ENCODE measurements around the gene DVL2. TPM values are rescaled to one million over a fixed set of nuclear protein-coding genes. Genes with fewer than 3 reads are reported as not detected.
A peak's percentile ranks its signal among the peaks of the same experiment; 100 is the strongest.

Gene DVL2
- total and polyA plus RNA-seq, 2 of the 13 experiments (the other 11 are each of a cell fraction or from before 2014, with no cell fraction given) = 5.7 to 38.2 TPM

GRCh38 chr17:7214300-7215135, 19.8 kb downstream of the DVL2 start (continued):
- TF ChIP-seq HNRNPLL (IDR thresholded peaks at IDR 0.05; ENCODE audit: low read depth, low read length, poor library complexity, severe bottlenecking) (peak; percentile 94), NCOA2 (CRISPR knock-in tag; IDR thresholded peaks at IDR 0.05) (0 out of 2 replicates have a peak, but pooled peaks have one; percentile 2), ZNF652 (CRISPR knock-in tag; IDR thresholded peaks at IDR 0.05; ENCODE audit: borderline replicate concordance, low read depth) (peak; percentile 98), CTCF (CRISPR knock-in tag; IDR thresholded peaks at IDR 0.05) (peak; percentile 79), ZNF605 (CRISPR knock-in tag; IDR thresholded peaks at IDR 0.05) (peak; percentile 87), SSRP1 (CRISPR knock-in tag; IDR thresholded peaks at IDR 0.05) (no peak), ZMYM3 (CRISPR knock-in tag; IDR thresholded peaks at IDR 0.05) (peak; percentile 40; the same call in 1 of the 2 replicates), ZNF207 (IDR thresholded peaks at IDR 0.05; ENCODE audit: borderline replicate concordance) (no peak), ZNF629 (CRISPR knock-in tag; conservative IDR thresholded peaks at IDR 0.05) (no peak), ZNF34 (CRISPR knock-in tag; IDR thresholded peaks at IDR 0.05; ENCODE audit: borderline replicate concordance) (peak; percentile 84; the same call in 1 of the 2 replicates), HCFC1 (IDR thresholded peaks at IDR 0.05; ENCODE audit: low read depth, low read length) (peak; percentile 98; the same call in 1 of the 2 replicates), GMEB1 (CRISPR knock-in tag; IDR thresholded peaks at IDR 0.05; ENCODE audit: borderline replicate concordance) (peak; percentile 43; the same call in 1 of the 2 replicates), ZNF460 (CRISPR knock-in tag; IDR thresholded peaks at IDR 0.05; ENCODE audit: borderline replicate concordance) (no peak), ATM (IDR thresholded peaks at IDR 0.05; ENCODE audit: borderline replicate concordance) (no peak), MLLT10 (CRISPR knock-in tag; IDR thresholded peaks at IDR 0.05) (no peak), ZNF800 (CRISPR knock-in tag; IDR thresholded peaks at IDR 0.05) (no peak), KLF9 (CRISPR knock-in tag; IDR thresholded peaks at IDR 0.05; ENCODE audit: low read depth) (no peak), RFXANK (CRISPR knock-in tag; IDR thresholded peaks at IDR 0.05) (0 out of 2 replicates have a peak, but pooled peaks have one; percentile 79), ZNF230 (CRISPR knock-in tag; IDR thresholded peaks at IDR 0.05) (peak; percentile 67; the same call in 1 of the 2 replicates), MYPOP (CRISPR knock-in tag; IDR thresholded peaks at IDR 0.05) (no peak), FOXO4 (CRISPR knock-in tag; conservative IDR thresholded peaks at IDR 0.05) (no peak)

All from HepG2 (cell line).